ENCODE measurements around the gene SRGAP3. TPM values are rescaled to one million over a fixed set of nuclear protein-coding genes. Genes with fewer than 3 reads are reported as not detected.

SRGAP3 gene
- total and polyA plus RNA-seq, 10 of the 15 experiments (the other 5 are each of a cell fraction or from before 2014, with no cell fraction given): 0.32 to 1.7 (median 0.99) TPM

- 60% methylated on average over 11 of the region's 11 CpGs for WGBS (ENCODE audit: insufficient coverage, insufficient replicate concordance, low lambda C conversion rate, missing lambda C conversion rate)
- RAD21 ChIA-PET (ENCODE audit: unreplicated experiment): no interaction called here
- intact Hi-C loops (cut with micrococcal nuclease; ENCODE audit: unreplicated experiment) (no loop called here), in situ Hi-C loops (cut with MboI) (no loop called here)
- no peaks in the 10 kb centered on the region for H3K4me1 ChIP-seq (ENCODE audit: control insufficient read depth, insufficient read depth, low read length)
- H3K36me3 ChIP-seq (ENCODE audit: control insufficient read depth in 2 of 2, insufficient read depth in 2 of 2, low read length in 1 of 2): no peaks in the 10 kb centered on the region
- no peak overlapping the region for H3K4me2 ChIP-seq (ENCODE audit: control insufficient read depth, insufficient read depth)
- no peak overlapping the region for H2AFZ ChIP-seq (ENCODE audit: control insufficient read depth, low read depth, low read length)
- no peaks in the 10 kb centered on the region for H3K9me3 ChIP-seq (replicated peaks; ENCODE audit: control insufficient read depth, insufficient read depth, low read length)
- H3K27ac ChIP-seq (ENCODE audit: control insufficient read depth, insufficient read depth): no peak overlapping the region
- H3K9ac ChIP-seq (ENCODE audit: control insufficient read depth, insufficient read depth, low read length): no peak overlapping the region
- no peaks in the 10 kb centered on the region for H4K20me1 ChIP-seq (ENCODE audit: control insufficient read depth, insufficient read depth)
- no TSS peak for BruUV-seq (replicated peaks)
- CTCF ChIA-PET: interaction anchor here (1.3 kb wide), 1 partner anchor 16 kb away, joined by 3 read pairs; no protein-coding TSS in a partner anchor
- no peaks in the 10 kb centered on the region for H3K79me2 ChIP-seq (ENCODE audit: control insufficient read depth, insufficient read depth, low read length)
- H3K4me3 ChIP-seq: no peak overlapping the region
- FAIRE-seq (no peak), DNase-seq (ENCODE audit: low read depth, low spot score) (no peak), ATAC-seq (no peak)
- POLR2A ChIA-PET: no interaction called here
- SMC1A ChIA-PET (ENCODE audit: uncharacterized antibody, unreplicated experiment): no interaction called here
- no peaks in the 10 kb centered on the region; a peak in 2 of 4 replicates for H3K27me3 ChIP-seq (replicated peaks in 1 of 2; ENCODE audit: control insufficient read depth in 2 of 2, insufficient read depth in 2 of 2, low read length in 1 of 2)
- TF ChIP-seq NBN (IDR thresholded peaks at IDR 0.05) (no peak), KAT2A (conservative IDR thresholded peaks at IDR 0.05; ENCODE audit: control insufficient read depth, low read depth, low read length) (no peak), GABPA (IDR thresholded peaks at IDR 0.05; ENCODE audit: low read depth) (no peak), ZNF24 (IDR thresholded peaks at IDR 0.05) (no peak)
Observed at GRCh38 chr3:9121366-9122001, 128.0 kb downstream of the SRGAP3 start.

GRCh38 chr3:9119331-9119730 is 130.1 kb downstream of the SRGAP3 start:
- Histone ChIP-seq H3K36me3 (ENCODE audit: control insufficient read depth in 2 of 2, insufficient read depth in 2 of 2, low read length in 1 of 2) (no peaks in the 10 kb centered on the region), H3K79me2 (ENCODE audit: control insufficient read depth, insufficient read depth, low read length) (no peaks in the 10 kb centered on the region), H3K4me3 (no peak overlapping the region), H4K20me1 (ENCODE audit: control insufficient read depth, insufficient read depth) (no peaks in the 10 kb centered on the region), H2AFZ (ENCODE audit: control insufficient read depth, low read depth, low read length) (no peak overlapping the region), H3K4me1 (ENCODE audit: control insufficient read depth, insufficient read depth, low read length) (no peaks in the 10 kb centered on the region), H3K27ac (ENCODE audit: control insufficient read depth, insufficient read depth) (no peak overlapping the region), H3K9ac (ENCODE audit: control insufficient read depth, insufficient read depth, low read length) (no peak overlapping the region), H3K9me3 (replicated peaks; ENCODE audit: control insufficient read depth, insufficient read depth, low read length) (no peaks in the 10 kb centered on the region), H3K27me3 (replicated peaks in 1 of 2; ENCODE audit: control insufficient read depth in 2 of 2, insufficient read depth in 2 of 2, low read length in 1 of 2) (no peaks in the 10 kb centered on the region; a peak in 1 of 4 replicates), H3K4me2 (ENCODE audit: control insufficient read depth, insufficient read depth) (no peak overlapping the region)
- SMC1A ChIA-PET (ENCODE audit: uncharacterized antibody, unreplicated experiment): interaction anchor here (1.3 kb wide), 1 partner anchor 56 kb away, joined by 5 read pairs; no protein-coding TSS in a partner anchor
- TF ChIP-seq ESRRA (IDR thresholded peaks at IDR 0.05; ENCODE audit: low read length) (no peak), CBFB (IDR thresholded peaks at IDR 0.05; ENCODE audit: low read depth) (no peak)
- TF ChIP-seq, protein P1, sequence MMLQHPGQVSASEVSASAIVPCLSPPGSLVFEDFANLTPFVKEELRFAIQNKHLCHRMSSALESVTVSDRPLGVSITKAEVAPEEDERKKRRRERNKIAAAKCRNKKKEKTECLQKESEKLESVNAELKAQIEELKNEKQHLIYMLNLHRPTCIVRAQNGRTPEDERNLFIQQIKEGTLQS (IDR thresholded peaks at IDR 0.05; ENCODE audit: borderline replicate concordance, extremely low read depth, low read depth, low read length): no peak
- in situ Hi-C loops (cut with MboI) (no loop called here), intact Hi-C loops (cut with micrococcal nuclease; ENCODE audit: unreplicated experiment) (no loop called here)
- FAIRE-seq (no peak), ATAC-seq (no peak), DNase-seq (ENCODE audit: low read depth, low spot score) (no peak)
- CTCF ChIA-PET: interaction anchor here (0.6 to 1.4 kb wide), 3 partner anchors 24 to 184 kb away, joined by 3 read pairs; partner anchors contain the start of gene SRGAP3
- WGBS (ENCODE audit: insufficient coverage, insufficient replicate concordance, low lambda C conversion rate, missing lambda C conversion rate): 9% methylated on average over 4 of the region's 4 CpGs
- POLR2A ChIA-PET: no interaction called here
- BruUV-seq (replicated peaks): no TSS peak
- RAD21 ChIA-PET (ENCODE audit: unreplicated experiment): no interaction called here
